Neutrophil (primary cell): ENCODE data around the gene RNU6-1.

ENCODE experiments used
- H3K27ac ChIP-seq: fragments of 200-600 bp; sonication (generic); 2 replicates; pipeline ENCODE4 v1.5.1; 2016; ENCODE audit warnings: mild to moderate bottlenecking, moderate library complexity
- H3K27me3 ChIP-seq: fragments of 200-600 bp; sonication (generic); 2 replicates; pipeline ENCODE4 v1.6.0; 2016; ENCODE audit warnings: mild to moderate bottlenecking
- H3K36me3 ChIP-seq: fragments of 200-600 bp; sonication (generic); 2 replicates; pipeline ENCODE4 v1.5.1; 2017
- H3K4me1 ChIP-seq, 2 experiments: fragments of 200-600 bp in 1 of 2; sonication (generic) in 1 of 2; 1 replicate in 1 of 2; 2 replicates in 1 of 2; pipeline versions ENCODE4 v1.5.1 to v1.6.1; 2013 to 2016; ENCODE audit warnings: low read depth in 1 of 2, low read length in 1 of 2, mild to moderate bottlenecking in 1 of 2, moderate library complexity in 1 of 2; ENCODE audit not compliant: control insufficient read depth in 1 of 2, insufficient read depth in 1 of 2
- H3K4me3 ChIP-seq, 2 experiments: fragments of 200-600 bp in 1 of 2; sonication (generic) in 1 of 2; 1 replicate in 1 of 2; 2 replicates in 1 of 2; pipeline ENCODE4 v1.5.1; 2013 to 2016; ENCODE audit warnings: low read depth in 1 of 2, low read length in 1 of 2, mild to moderate bottlenecking in 1 of 2, moderate library complexity in 1 of 2
- H3K9me3 ChIP-seq: fragments of 200-600 bp; sonication (generic); 2 replicates; pipeline ENCODE4 v1.5.1; 2016
- CTCF ChIP-seq: fragments of 200-600 bp; sonication (generic); IDR thresholded peaks from 2 replicates; pipeline ENCODE4 v1.5.1; 2016; ENCODE audit warnings: antibody characterized with exemption

RNU6-1 gene

GRCh38 chr15:67826717-67827561 is 12.9 kb downstream of the RNU6-1 start:
- peaks cover 23 to 49% of the 10 kb centered on the region in 2 experiments for H3K4me1 ChIP-seq
- H3K36me3 ChIP-seq, result no peaks in the 10 kb centered on the region
- peaks cover 100% of the 10 kb centered on the region for H3K27me3 ChIP-seq
- no peaks in the 10 kb centered on the region for H3K9me3 ChIP-seq
- no peak overlapping the region for H3K4me3 ChIP-seq
- no peak for TF ChIP-seq CTCF
- no peak overlapping the region for H3K27ac ChIP-seq

DNA sequence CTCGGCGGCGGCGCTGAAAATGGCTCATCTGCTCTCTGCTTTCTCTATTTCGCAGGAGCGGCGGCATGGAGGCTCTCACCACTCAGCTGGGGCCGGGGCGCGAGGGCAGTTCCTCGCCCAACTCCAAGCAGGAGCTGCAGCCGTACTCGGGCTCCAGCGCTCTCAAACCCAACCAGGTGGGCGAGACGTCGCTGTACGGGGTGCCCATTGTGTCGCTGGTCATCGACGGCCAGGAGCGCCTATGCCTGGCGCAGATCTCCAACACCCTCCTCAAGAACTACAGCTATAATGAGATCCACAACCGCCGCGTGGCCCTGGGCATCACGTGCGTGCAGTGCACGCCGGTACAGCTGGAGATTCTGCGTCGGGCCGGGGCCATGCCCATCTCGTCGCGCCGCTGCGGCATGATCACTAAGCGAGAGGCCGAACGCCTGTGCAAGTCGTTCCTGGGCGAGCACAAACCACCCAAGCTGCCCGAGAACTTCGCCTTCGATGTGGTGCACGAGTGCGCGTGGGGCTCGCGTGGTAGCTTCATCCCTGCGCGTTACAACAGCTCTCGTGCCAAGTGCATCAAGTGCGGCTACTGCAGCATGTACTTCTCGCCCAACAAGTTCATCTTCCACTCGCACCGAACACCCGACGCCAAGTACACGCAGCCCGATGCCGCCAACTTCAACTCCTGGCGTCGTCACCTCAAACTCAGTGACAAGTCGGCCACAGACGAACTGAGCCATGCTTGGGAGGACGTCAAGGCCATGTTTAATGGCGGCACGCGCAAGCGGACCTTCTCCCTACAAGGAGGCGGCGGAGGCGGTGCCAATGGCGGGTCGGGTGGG is 13.7 kb downstream of the RNU6-1 start:
- Histone ChIP-seq H3K4me1 (peaks cover 23 to 49% of the 10 kb centered on the region in 2 experiments), H3K9me3 (no peaks in the 10 kb centered on the region), H3K4me3 (peak overlapping the region in 1 of 2 experiments; percentile 24), H3K36me3 (no peaks in the 10 kb centered on the region), H3K27me3 (peaks cover 100% of the 10 kb centered on the region), H3K27ac (no peak overlapping the region)
- no peak for TF ChIP-seq CTCF

DNA sequence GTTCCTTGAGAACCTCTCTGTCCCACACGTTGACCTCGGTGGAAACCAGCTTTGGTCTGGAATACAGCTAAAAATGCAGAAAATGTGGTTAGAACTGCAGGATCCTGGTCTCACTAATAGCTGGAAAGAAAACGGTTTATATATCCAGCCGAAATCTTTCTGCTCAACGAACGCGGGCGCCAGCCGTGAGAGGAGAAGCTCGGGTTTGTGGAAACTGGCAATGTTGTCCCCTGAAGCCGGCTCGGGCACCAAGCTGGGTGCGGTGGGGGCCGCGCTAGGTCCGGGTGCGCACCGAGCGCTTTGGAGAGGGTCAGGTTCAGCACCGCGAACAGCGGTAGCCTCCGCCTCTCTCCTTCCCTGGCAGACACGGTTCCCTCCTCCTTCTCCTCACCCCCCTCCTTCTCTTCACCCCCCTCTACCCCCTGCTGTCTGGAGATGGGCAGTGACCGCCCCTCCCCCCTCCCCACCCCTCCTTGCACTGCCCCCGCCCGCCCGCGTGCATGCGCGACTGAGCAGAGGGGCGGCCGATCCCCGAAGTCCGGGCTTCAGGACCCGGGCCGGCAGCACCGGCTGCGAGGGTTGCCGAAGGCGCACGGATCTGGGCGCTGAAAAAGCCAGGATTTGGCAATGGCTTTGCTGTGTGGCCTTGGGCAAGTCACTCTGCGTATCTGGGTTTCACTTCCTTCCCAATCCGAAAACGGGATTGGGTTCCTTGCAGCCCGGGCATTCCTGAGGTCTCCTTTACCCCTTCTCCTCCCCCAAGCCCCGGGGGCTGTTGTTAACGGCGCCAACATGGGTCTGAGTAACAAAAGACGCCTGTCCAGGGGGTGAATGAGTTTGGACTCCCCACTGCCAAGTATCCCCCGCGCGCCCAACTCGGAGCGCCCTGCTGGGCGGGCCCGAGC is 14.6 kb downstream of the RNU6-1 start, which contains the start of gene SKOR1:
Gene SKOR1, plus strand, starts transcription at position 534 of the 905 bp plus-strand sequence. Its CDS starts 94 bp downstream, at position 628.
- Histone ChIP-seq H3K4me1 (peaks cover 23 to 49% of the 10 kb centered on the region in 2 experiments), H3K27ac (no peak within 1 kb of the TSS), H3K36me3 (no peaks in the 10 kb centered on the region), H3K27me3 (peaks cover 100% of the 10 kb centered on the region), H3K4me3 (peak within 1 kb of the TSS in 1 of 2 experiments; percentile 24), H3K9me3 (no peaks in the 10 kb centered on the region)
- TF ChIP-seq CTCF, result no peak

GRCh38 chr15:67824197-67824968 is 15.5 kb downstream of the RNU6-1 start:
- H3K27me3 ChIP-seq, result peaks cover 100% of the 10 kb centered on the region
- H3K4me3 ChIP-seq, result no peak overlapping the region
- no peak for TF ChIP-seq CTCF
- H3K36me3 ChIP-seq, result no peaks in the 10 kb centered on the region
- H3K27ac ChIP-seq, result no peak overlapping the region
- no peaks in the 10 kb centered on the region for H3K9me3 ChIP-seq
- H3K4me1 ChIP-seq, result peaks cover 23 to 41% of the 10 kb centered on the region in 2 experiments
